Liver (tissue), 9 donors: ENCODE data around the gene PLA2G4B. TPM values are rescaled to one million over a fixed set of nuclear protein-coding genes. Genes with fewer than 3 reads are reported as not detected.

Experiments used
- DNase-seq: peaks from one replicate; pipeline ENCODE4 v3.0.0-alpha.2; 2017; ENCODE audit warnings: low spot score
- H3K27ac ChIP-seq, 2 donors: one replicate each; pipeline ENCODE4 v1.7.0; 2013; ENCODE audit warnings: inconsistent platforms in 2 of 2, low read length in 2 of 2, control low read depth in 1 of 2, low read depth in 1 of 2, mild to moderate bottlenecking in 1 of 2
- H3K27me3 ChIP-seq, 4 donors: one replicate each; pipeline versions ENCODE4 v1.6.1 to v1.7.0; 2013; ENCODE audit warnings: low read length in 3 of 4, inconsistent platforms in 1 of 4, mild to moderate bottlenecking in 1 of 4, moderate library complexity in 1 of 4; ENCODE audit not compliant: control insufficient read depth in 4 of 4, insufficient read depth in 4 of 4
- H3K36me3 ChIP-seq, 4 donors: one replicate each; pipeline versions ENCODE4 v1.6.1 to v1.7.0; 2013; ENCODE audit warnings: low read length in 3 of 4, mild to moderate bottlenecking in 3 of 4, low read depth in 1 of 4, moderate library complexity in 1 of 4; ENCODE audit not compliant: control insufficient read depth in 4 of 4, insufficient read depth in 3 of 4
- H3K4me1 ChIP-seq, 4 donors: one replicate each; pipeline versions ENCODE4 v1.6.1 to v1.7.0; 2013; ENCODE audit warnings: low read length in 3 of 4, mild to moderate bottlenecking in 3 of 4, moderate library complexity in 1 of 4; ENCODE audit not compliant: control insufficient read depth in 4 of 4, insufficient read depth in 4 of 4
- H3K4me3 ChIP-seq, 3 donors: one replicate each; pipeline versions ENCODE4 v1.6.1 to v1.7.0; 2013; ENCODE audit warnings: low read length in 3 of 3, control low read depth in 1 of 3, low read depth in 1 of 3, mild to moderate bottlenecking in 1 of 3
- H3K9ac ChIP-seq, 2 donors: one replicate each; pipeline ENCODE4 v1.7.0; 2013; ENCODE audit warnings: low read length in 2 of 2, mild to moderate bottlenecking in 2 of 2, moderate library complexity in 2 of 2, control low read depth in 1 of 2, low read depth in 1 of 2
- H3K9me3 ChIP-seq, 4 donors: one replicate each; pipeline versions ENCODE4 v1.6.1 to v1.7.0; 2013; ENCODE audit warnings: low read length in 3 of 4; ENCODE audit not compliant: control insufficient read depth in 4 of 4
- EGR1 ChIP-seq, 2 donors: IDR thresholded peaks; 2 replicates each; pipeline ENCODE4 v1.6.1; 2016 to 2018; ENCODE audit warnings: antibody characterized with exemption in 2 of 2, low read depth in 2 of 2
- FOXA1 ChIP-seq: IDR thresholded peaks from 2 replicates; pipeline ENCODE4 v1.6.1; 2016; ENCODE audit warnings: antibody characterized with exemption
- FOXA2 ChIP-seq: IDR thresholded peaks from 2 replicates; pipeline ENCODE4 v1.6.1; 2016; ENCODE audit warnings: antibody characterized with exemption
- GABPA ChIP-seq, 2 donors: IDR thresholded peaks in 1 of 2; conservative IDR thresholded peaks in 1 of 2; 2 replicates each; pipeline ENCODE4 v1.6.1; 2016; ENCODE audit warnings: antibody characterized with exemption in 2 of 2, mild to moderate bottlenecking in 1 of 2, moderate library complexity in 1 of 2
- HNF4A ChIP-seq, 2 donors: conservative IDR thresholded peaks; 2 replicates each; pipeline ENCODE4 v1.6.1; 2016; ENCODE audit warnings: antibody characterized with exemption in 2 of 2, mild to moderate bottlenecking in 2 of 2
- HNF4G ChIP-seq: IDR thresholded peaks from 2 replicates; pipeline ENCODE4 v1.6.1; 2016; ENCODE audit warnings: antibody characterized with exemption
- NR2F2 ChIP-seq: IDR thresholded peaks from 2 replicates; pipeline ENCODE4 v1.6.1; 2016; ENCODE audit warnings: antibody characterized with exemption
- RAD21 ChIP-seq, 2 donors: IDR thresholded peaks; 2 replicates each; pipeline ENCODE4 v1.6.1; 2016; ENCODE audit warnings: antibody characterized with exemption in 2 of 2, mild to moderate bottlenecking in 2 of 2
- RXRA ChIP-seq, 2 donors: IDR thresholded peaks; 2 replicates each; pipeline ENCODE4 v1.6.1; 2017 to 2018; ENCODE audit warnings: antibody characterized with exemption in 2 of 2, mild to moderate bottlenecking in 1 of 2
- SP1 ChIP-seq: IDR thresholded peaks from 2 replicates; pipeline ENCODE4 v1.6.1; 2018; ENCODE audit warnings: antibody characterized with exemption, mild to moderate bottlenecking
- TAF1 ChIP-seq: conservative IDR thresholded peaks from 2 replicates; pipeline ENCODE4 v1.6.1; 2016; ENCODE audit warnings: antibody characterized with exemption, mild to moderate bottlenecking
- YY1 ChIP-seq: IDR thresholded peaks from 2 replicates; pipeline ENCODE4 v1.6.1; 2016; ENCODE audit warnings: antibody characterized with exemption, mild to moderate bottlenecking
- WGBS: extraction: QIAGEN DNeasy Blood & Tissue Kit; methylation state at CpG from one replicate; pipeline ENCODE4 v1.1.7; 2013; 5-methylcytosine and 5-hydroxymethylcytosine counted together
- polyA plus RNA-seq, 2 donors: library from polyadenylated mRNA; stranded (reverse) in 1 of 2; unstranded in 1 of 2; fragments of 200-250 nt in 1 of 2; fragments of >200 nt in 1 of 2; fragmentation: Nextera tagmentation in 1 of 2; extraction: Ambion mirVana in 1 of 2; gene quantifications; one replicate each; pipeline versions ENCODE4 v1.2.1 to v1.2.3, GENCODE V29; 2013 to 2015
- total RNA-seq, 2 donors: library from RNA; depleted of rRNA; stranded (reverse); fragments of >200 nt; gene quantifications; one replicate each; pipeline ENCODE4 v1.2.3, GENCODE V29; 2014
- TF ChIP-seq, protein P1 (sequence below): IDR thresholded peaks from 2 replicates; pipeline ENCODE4 v1.6.1; 2016; ENCODE audit warnings: antibody characterized with exemption, mild to moderate bottlenecking
- TF ChIP-seq, protein P2 (sequence below): IDR thresholded peaks from 2 replicates; pipeline ENCODE4 v1.6.1; 2016; ENCODE audit warnings: antibody characterized with exemption
- TF ChIP-seq, protein P3 (sequence below): fragments of 150-350 bp; IDR thresholded peaks from 2 replicates; pipeline ENCODE4 v1.5.1; 2017; ENCODE audit warnings: improper control_type of control experiment, low read depth, low read length; ENCODE audit not compliant: missing input control
- TF ChIP-seq, protein P4 (sequence below): IDR thresholded peaks from 2 replicates; pipeline ENCODE4 v1.6.1; 2016; ENCODE audit warnings: antibody characterized with exemption
- TF ChIP-seq, protein P5 (sequence below): IDR thresholded peaks from 2 replicates; pipeline ENCODE4 v1.6.1; 2016; ENCODE audit warnings: antibody characterized with exemption
- donor health status: healthy.
- donor health status: healthy.
- donor health status: healthy.
- donor health status: healthy.
- donor health status: healthy.

PLA2G4B gene
- total and polyA plus RNA-seq, 4 donors = 0.33 to 3.6 (median 2.3) TPM

DNA sequence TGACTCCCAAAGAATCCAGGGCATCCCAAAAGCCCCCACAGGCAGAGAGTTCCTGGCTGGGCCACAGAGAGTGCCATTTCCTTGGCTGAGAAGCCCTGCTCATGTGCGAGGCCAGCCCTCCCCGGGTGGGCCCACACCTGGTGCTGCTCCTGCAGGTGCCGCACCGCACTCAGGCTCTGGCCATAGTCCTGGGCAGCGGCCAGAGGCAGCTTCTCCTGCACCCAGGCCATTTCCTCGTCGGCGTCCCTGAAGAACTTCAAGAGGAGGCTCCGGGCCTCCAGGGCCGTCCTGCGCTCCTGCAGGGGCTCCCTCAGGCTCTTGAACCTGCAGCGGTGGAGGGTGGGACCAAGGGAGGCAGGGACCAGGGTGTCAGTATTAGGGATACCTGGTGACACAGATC is 18.1 kb downstream of the PLA2G4B start:
- Histone ChIP-seq H3K9me3 (no peaks in the 10 kb centered on the region), H3K9ac (no peak overlapping the region), H3K4me1 (no peaks in the 10 kb centered on the region), H3K4me3 (no peak overlapping the region), H3K27me3 (no peaks in the 10 kb centered on the region), H3K36me3 (no peaks in the 10 kb centered on the region), H3K27ac (no peak overlapping the region)
- no peak for DNase-seq
- TF ChIP-seq EGR1 (IDR thresholded peaks at IDR 0.05; ENCODE audit: low read depth in 2 of 2) (no peak), SP1 (no peak), HNF4A (conservative IDR thresholded peaks at IDR 0.05) (no peak), RXRA (IDR thresholded peaks at IDR 0.05) (no peak), FOXA2 (no peak), YY1 (no peak), NR2F2 (no peak), RAD21 (IDR thresholded peaks at IDR 0.05) (no peak), HNF4G (no peak), TAF1 (no peak)
- TF ChIP-seq, protein P1, sequence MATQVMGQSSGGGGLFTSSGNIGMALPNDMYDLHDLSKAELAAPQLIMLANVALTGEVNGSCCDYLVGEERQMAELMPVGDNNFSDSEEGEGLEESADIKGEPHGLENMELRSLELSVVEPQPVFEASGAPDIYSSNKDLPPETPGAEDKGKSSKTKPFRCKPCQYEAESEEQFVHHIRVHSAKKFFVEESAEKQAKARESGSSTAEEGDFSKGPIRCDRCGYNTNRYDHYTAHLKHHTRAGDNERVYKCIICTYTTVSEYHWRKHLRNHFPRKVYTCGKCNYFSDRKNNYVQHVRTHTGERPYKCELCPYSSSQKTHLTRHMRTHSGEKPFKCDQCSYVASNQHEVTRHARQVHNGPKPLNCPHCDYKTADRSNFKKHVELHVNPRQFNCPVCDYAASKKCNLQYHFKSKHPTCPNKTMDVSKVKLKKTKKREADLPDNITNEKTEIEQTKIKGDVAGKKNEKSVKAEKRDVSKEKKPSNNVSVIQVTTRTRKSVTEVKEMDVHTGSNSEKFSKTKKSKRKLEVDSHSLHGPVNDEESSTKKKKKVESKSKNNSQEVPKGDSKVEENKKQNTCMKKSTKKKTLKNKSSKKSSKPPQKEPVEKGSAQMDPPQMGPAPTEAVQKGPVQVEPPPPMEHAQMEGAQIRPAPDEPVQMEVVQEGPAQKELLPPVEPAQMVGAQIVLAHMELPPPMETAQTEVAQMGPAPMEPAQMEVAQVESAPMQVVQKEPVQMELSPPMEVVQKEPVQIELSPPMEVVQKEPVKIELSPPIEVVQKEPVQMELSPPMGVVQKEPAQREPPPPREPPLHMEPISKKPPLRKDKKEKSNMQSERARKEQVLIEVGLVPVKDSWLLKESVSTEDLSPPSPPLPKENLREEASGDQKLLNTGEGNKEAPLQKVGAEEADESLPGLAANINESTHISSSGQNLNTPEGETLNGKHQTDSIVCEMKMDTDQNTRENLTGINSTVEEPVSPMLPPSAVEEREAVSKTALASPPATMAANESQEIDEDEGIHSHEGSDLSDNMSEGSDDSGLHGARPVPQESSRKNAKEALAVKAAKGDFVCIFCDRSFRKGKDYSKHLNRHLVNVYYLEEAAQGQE = no peak
- TF ChIP-seq, protein P2, sequence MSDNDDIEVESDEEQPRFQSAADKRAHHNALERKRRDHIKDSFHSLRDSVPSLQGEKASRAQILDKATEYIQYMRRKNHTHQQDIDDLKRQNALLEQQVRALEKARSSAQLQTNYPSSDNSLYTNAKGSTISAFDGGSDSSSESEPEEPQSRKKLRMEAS = no peak
- TF ChIP-seq, protein P3, sequence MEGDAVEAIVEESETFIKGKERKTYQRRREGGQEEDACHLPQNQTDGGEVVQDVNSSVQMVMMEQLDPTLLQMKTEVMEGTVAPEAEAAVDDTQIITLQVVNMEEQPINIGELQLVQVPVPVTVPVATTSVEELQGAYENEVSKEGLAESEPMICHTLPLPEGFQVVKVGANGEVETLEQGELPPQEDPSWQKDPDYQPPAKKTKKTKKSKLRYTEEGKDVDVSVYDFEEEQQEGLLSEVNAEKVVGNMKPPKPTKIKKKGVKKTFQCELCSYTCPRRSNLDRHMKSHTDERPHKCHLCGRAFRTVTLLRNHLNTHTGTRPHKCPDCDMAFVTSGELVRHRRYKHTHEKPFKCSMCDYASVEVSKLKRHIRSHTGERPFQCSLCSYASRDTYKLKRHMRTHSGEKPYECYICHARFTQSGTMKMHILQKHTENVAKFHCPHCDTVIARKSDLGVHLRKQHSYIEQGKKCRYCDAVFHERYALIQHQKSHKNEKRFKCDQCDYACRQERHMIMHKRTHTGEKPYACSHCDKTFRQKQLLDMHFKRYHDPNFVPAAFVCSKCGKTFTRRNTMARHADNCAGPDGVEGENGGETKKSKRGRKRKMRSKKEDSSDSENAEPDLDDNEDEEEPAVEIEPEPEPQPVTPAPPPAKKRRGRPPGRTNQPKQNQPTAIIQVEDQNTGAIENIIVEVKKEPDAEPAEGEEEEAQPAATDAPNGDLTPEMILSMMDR = no peak
- TF ChIP-seq, protein P4, sequence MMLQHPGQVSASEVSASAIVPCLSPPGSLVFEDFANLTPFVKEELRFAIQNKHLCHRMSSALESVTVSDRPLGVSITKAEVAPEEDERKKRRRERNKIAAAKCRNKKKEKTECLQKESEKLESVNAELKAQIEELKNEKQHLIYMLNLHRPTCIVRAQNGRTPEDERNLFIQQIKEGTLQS = no peak
- WGBS = 95% methylated on average over 12 of the region's 12 CpGs

DNA sequence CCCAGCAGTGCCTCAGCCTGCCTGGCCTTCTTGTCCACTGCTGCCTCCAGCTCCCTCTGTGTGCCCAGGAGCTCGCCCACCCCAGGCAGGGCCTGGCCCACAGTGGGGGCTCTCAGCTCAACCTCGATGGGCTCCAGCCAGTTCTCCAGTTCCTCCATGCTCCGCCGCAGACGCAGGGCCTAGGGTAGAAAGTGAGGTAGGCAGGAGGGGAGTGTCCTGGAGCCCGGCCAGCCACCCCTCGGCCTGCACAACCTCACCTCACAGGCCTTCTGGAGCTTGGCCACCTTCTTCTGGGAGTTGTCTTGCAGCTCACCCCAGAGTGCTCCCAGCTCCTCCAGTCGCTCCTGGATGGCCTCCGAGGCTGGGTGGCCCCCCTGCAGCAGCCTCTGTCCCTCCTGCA is 18.7 kb downstream of the PLA2G4B start:
- Histone ChIP-seq H3K27me3 (no peaks in the 10 kb centered on the region), H3K4me1 (no peaks in the 10 kb centered on the region), H3K4me3 (no peak overlapping the region), H3K9ac (no peak overlapping the region), H3K9me3 (no peaks in the 10 kb centered on the region), H3K36me3 (no peaks in the 10 kb centered on the region), H3K27ac (no peak overlapping the region)
- no peak for TF ChIP-seq FOXA1
- no peak for TF ChIP-seq NR2F2
- no peak for TF ChIP-seq FOXA2
- DNase-seq = no peak
- 95% methylated on average over 9 of the region's 9 CpGs for WGBS

DNA sequence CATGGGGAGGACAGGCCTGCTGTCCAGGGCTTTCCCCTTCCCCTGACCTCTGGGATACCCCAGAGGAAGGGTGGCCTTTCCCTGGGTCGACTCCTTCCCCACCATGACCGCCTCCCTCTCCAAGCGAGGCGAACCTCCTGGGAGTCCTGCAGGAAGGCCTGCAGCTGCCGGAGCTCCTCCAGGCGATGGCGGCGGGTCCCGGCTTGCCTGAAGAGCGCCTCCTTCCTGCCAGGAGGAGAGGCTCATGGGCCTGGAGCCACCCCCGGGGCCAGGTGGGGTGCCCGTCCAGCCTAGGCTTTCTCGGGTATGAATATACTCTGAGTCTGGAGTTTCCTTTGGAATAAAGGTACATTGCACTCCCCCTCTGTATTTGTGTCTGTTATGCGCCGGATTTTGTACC is 20.1 kb downstream of the PLA2G4B start:
- H3K4me1 ChIP-seq = no peaks in the 10 kb centered on the region
- no peak overlapping the region for H3K9ac ChIP-seq
- H3K27ac ChIP-seq = no peak overlapping the region
- no peaks in the 10 kb centered on the region for H3K27me3 ChIP-seq
- no peak overlapping the region for H3K4me3 ChIP-seq
- no peaks in the 10 kb centered on the region for H3K36me3 ChIP-seq
- TF ChIP-seq FOXA2 (no peak), SP1 (no peak), NR2F2 (no peak), EGR1 (IDR thresholded peaks at IDR 0.05; ENCODE audit: low read depth in 2 of 2) (no peak), TAF1 (no peak), HNF4A (conservative IDR thresholded peaks at IDR 0.05) (no peak), RAD21 (IDR thresholded peaks at IDR 0.05) (no peak), GABPA (IDR thresholded peaks at IDR 0.05 in 1 of 2, conservative IDR thresholded peaks at IDR 0.05 in 1 of 2) (no peak)
- TF ChIP-seq, protein P5, sequence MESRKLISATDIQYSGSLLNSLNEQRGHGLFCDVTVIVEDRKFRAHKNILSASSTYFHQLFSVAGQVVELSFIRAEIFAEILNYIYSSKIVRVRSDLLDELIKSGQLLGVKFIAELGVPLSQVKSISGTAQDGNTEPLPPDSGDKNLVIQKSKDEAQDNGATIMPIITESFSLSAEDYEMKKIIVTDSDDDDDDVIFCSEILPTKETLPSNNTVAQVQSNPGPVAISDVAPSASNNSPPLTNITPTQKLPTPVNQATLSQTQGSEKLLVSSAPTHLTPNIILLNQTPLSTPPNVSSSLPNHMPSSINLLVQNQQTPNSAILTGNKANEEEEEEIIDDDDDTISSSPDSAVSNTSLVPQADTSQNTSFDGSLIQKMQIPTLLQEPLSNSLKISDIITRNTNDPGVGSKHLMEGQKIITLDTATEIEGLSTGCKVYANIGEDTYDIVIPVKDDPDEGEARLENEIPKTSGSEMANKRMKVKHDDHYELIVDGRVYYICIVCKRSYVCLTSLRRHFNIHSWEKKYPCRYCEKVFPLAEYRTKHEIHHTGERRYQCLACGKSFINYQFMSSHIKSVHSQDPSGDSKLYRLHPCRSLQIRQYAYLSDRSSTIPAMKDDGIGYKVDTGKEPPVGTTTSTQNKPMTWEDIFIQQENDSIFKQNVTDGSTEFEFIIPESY = no peak
- TF ChIP-seq, protein P4 = no peak
- TF ChIP-seq, protein P3 = no peak
- DNase-seq = no peak
- WGBS = 96% methylated on average over 15 of the region's 15 CpGs
- H3K9me3 ChIP-seq = no peaks in the 10 kb centered on the region
